ENCODE measurements around the gene CST4.
"Not testable (repeated sequence)": the region's sequence is repeated elsewhere in the genome, so short reads cannot be mapped to it uniquely, and the experiment has no call there.

Gene CST4

GRCh38 chr20:23689399-23689690 is 507 bp upstream of the CST4 start:
- no peak for DNase-seq (ENCODE audit: low read depth in 2 of 2)

- no peak for DNase-seq (ENCODE audit: low read depth in 2 of 2)
Observed at GRCh38 chr20:23687986-23688385, 852 bp downstream of the CST4 start.

- no peak for DNase-seq (ENCODE audit: low read depth in 2 of 2)
Observed at GRCh38 chr20:23686046-23686750, 2.6 kb downstream of the CST4 start.

- DNase-seq (ENCODE audit: low read depth in 2 of 2) = not testable (repeated sequence)
Observed at GRCh38 chr20:23685529-23685896, 3.3 kb downstream of the CST4 start.

GRCh38 chr20:23684261-23684660 is 4.6 kb downstream of the CST4 start:
- DNase-seq (ENCODE audit: low read depth in 2 of 2) = no peak

- no peak for DNase-seq (ENCODE audit: low read depth in 2 of 2)
Observed at GRCh38 chr20:23683807-23684206, 5.0 kb downstream of the CST4 start.

- no peak for DNase-seq (ENCODE audit: low read depth in 2 of 2)
Observed at GRCh38 chr20:23683281-23683680, 5.6 kb downstream of the CST4 start.

GRCh38 chr20:23680146-23680545 is 8.7 kb downstream of the CST4 start:
- DNase-seq (ENCODE audit: low read depth in 2 of 2) = no peak

- DNase-seq (ENCODE audit: low read depth in 2 of 2) = no peak
Observed at GRCh38 chr20:23679133-23680092, 9.4 kb downstream of the CST4 start.

- DNase-seq (ENCODE audit: low read depth in 2 of 2) = no peak
Observed at GRCh38 chr20:23673209-23673608, 15.6 kb downstream of the CST4 start.

GRCh38 chr20:23672158-23672557 is 16.7 kb downstream of the CST4 start:
- DNase-seq (ENCODE audit: low read depth in 2 of 2) = no peak

GRCh38 chr20:23671479-23671878 is 17.4 kb downstream of the CST4 start:
- no peak for DNase-seq (ENCODE audit: low read depth in 2 of 2)

GRCh38 chr20:23670361-23670760 is 18.5 kb downstream of the CST4 start:
- no peak for DNase-seq (ENCODE audit: low read depth in 2 of 2)

- DNase-seq (ENCODE audit: low read depth in 2 of 2) = no peak
Observed at GRCh38 chr20:23669866-23670265, 19.0 kb downstream of the CST4 start.

GRCh38 chr20:23669327-23669726 is 19.5 kb downstream of the CST4 start:
- DNase-seq (ENCODE audit: low read depth in 2 of 2) = no peak

GRCh38 chr20:23668477-23668951 is 20.3 kb downstream of the CST4 start:
- no peak for DNase-seq (ENCODE audit: low read depth in 2 of 2)

- DNase-seq (ENCODE audit: low read depth in 2 of 2) = no peak
Observed at GRCh38 chr20:23667666-23668065, 21.2 kb downstream of the CST4 start.

GRCh38 chr20:23666698-23667097 is 22.1 kb downstream of the CST4 start:
- no peak for DNase-seq (ENCODE audit: low read depth in 2 of 2)

GRCh38 chr20:23666189-23666588 is 22.6 kb downstream of the CST4 start:
- no peak for DNase-seq (ENCODE audit: low read depth in 2 of 2)

GRCh38 chr20:23664954-23665353 is 23.9 kb downstream of the CST4 start:
- no peak for DNase-seq (ENCODE audit: low read depth in 2 of 2)

- not testable (repeated sequence) for DNase-seq (ENCODE audit: low read depth in 2 of 2)
Observed at GRCh38 chr20:23664046-23664445, 24.8 kb downstream of the CST4 start.

- no peak for DNase-seq (ENCODE audit: low read depth in 2 of 2)
Observed at GRCh38 chr20:23663180-23663579, 25.7 kb downstream of the CST4 start.

GRCh38 chr20:23662276-23662870 is 26.5 kb downstream of the CST4 start:
- DNase-seq (ENCODE audit: low read depth in 2 of 2) = no peak
